NAMALWA (cell line): ENCODE data around the gene INTS6L.
A peak's percentile ranks its signal among the peaks of the same experiment; 100 is the strongest.

Experiments
- DNase-seq: peaks from one replicate; pipeline ENCODE4 v3.0.0-alpha.2; 2015; ENCODE audit warnings: low spot score

Gene INTS6L

GRCh38 chrX:135520553-135521404, at the start of gene INTS6L:
Gene INTS6L, plus strand, starts transcription at chrX:135520660. Its CDS starts 333 bp downstream, at chrX:135520993.
- peak; percentile 95 for DNase-seq

DNA sequence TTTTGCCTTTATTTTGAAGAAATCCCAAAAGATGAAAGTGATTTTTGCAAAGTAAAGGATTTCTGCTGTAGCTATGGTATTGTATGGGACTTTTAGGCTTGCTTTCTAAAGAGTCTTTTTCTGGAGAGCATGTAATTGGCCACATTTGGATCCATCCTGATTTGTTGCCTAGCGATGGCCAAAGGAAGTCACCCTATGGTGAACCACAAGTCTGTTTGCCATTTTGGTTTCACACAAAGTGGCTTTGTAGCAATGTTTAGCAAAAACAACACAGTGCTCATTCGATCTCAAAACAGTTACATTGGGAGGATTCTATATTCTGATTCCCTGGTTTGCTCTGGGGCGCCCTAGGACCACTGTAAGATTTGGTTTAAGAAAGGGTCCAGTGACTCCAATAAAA, 44.1 kb upstream of the INTS6L start:
- DNase-seq = no peak

- peak; percentile 42 for DNase-seq
Measured at GRCh38 chrX:135477576-135477975, 42.9 kb upstream of the INTS6L start.

DNA sequence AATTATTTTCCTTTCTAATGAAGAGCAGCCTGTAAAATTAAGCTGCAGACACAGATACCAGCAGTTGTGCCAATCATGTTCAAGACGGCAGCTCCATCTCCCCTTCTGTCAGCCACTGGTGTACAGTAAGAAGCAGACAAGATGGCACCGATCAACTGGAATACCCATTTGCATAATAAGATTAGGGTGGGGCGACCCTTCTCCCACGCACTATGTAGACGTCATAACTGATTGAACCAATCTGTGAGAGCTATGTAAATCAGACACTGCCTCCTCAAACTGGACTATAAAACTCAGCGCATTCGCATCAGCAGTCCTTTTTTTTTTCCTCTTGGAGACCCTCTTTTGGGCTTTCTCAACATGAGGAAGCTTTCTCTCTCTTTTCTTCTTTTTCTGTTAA, 40.4 kb upstream of the INTS6L start:
- no peak for DNase-seq

- DNase-seq = no peak
Measured at GRCh38 chrX:135481696-135482179, 38.7 kb upstream of the INTS6L start.

DNA sequence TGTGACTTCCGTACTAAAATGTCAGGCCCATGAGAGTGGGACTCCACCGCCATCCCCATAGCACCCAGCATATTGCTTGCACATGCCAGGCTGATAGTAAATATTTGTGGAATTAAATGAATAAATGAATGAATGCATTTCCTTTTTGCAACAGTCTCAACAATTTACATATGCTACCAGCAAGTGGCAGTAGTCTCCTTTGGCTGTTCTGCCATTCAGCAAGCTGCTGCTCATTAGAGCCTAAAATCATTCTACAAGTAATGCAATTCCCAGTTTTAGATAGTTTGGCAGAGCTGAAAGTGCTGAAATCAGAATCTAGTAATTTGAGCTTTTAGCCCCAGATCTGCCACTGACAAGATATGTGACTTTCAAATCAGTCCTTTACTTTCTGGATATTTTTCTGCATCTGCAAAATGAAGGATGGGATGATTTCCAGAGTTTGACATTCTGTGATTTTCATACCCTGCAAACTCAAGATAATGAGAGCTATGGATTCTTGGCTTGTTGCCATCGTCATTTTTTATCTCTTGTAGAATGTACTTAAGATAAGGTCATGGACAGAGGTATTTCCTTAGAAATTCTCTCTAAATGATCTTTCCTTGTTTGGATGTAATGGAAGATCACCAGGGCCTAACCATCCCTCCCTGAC, 35.7 kb upstream of the INTS6L start:
- peak; percentile 48 for DNase-seq

GRCh38 chrX:135489542-135489941, 30.9 kb upstream of the INTS6L start:
- no peak for DNase-seq

GRCh38 chrX:135490979-135491514, 29.4 kb upstream of the INTS6L start:
- no peak for DNase-seq

DNA sequence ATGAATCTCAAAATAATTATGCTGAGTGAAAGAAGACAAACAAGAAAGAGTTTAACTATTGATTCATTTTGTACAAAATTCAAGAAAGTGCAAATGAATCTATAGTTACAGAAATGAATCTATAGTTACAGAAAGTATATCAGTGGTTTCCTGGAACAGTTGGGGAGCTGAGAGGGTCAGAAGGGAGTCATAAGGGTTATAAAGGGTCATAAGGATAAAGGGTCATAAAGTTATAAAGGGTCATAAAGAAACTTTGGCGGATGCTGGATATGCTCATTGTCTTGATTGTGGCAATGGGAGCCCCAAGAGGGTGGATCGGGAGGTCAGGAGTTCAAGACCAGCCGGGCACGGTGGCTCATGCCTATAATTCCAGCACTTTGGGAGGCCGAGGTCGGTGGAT, 26.0 kb upstream of the INTS6L start:
- DNase-seq = no peak

DNA sequence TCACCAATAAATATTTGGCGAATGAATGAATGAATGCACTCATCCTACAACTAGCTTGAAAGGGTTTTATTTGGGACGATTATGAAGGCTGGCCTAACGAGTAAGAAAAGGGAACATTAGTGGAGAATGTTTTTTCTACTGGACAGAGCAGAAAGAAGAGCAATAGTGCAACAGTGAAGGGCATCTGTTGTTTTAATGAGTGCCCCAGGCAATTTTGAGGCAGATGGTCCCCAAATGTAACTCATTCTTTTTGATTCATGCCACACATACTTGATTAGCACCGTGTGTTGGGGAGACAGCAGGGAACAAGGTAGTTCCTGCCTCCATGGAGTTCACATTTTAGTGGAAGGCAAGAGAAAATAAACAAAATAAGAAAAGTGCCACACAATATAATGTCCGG, 22.7 kb upstream of the INTS6L start:
- no peak for DNase-seq

DNA sequence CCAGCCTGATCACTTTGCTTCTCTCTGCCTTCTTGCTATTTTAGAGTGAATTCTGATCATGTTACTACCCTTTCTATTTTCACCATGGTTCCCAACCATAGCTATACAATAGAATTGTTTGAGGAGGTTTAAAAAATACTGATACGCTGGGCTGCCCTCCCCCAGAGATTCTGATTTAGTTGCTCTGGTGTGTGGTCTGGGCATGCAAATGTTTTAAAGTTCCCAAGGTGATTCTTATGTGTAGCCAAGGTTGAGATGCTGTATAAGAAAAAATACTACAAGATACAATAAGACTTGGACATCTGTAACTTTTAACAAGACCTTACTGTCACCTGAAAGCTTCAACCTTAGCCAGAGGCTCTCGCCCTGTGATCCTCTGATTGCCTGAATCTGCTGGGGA, 22.2 kb upstream of the INTS6L start:
- no peak for DNase-seq

- no peak for DNase-seq
Measured at GRCh38 chrX:135505351-135505750, 15.1 kb upstream of the INTS6L start.

GRCh38 chrX:135509885-135510284, 10.6 kb upstream of the INTS6L start:
- DNase-seq = no peak

DNA sequence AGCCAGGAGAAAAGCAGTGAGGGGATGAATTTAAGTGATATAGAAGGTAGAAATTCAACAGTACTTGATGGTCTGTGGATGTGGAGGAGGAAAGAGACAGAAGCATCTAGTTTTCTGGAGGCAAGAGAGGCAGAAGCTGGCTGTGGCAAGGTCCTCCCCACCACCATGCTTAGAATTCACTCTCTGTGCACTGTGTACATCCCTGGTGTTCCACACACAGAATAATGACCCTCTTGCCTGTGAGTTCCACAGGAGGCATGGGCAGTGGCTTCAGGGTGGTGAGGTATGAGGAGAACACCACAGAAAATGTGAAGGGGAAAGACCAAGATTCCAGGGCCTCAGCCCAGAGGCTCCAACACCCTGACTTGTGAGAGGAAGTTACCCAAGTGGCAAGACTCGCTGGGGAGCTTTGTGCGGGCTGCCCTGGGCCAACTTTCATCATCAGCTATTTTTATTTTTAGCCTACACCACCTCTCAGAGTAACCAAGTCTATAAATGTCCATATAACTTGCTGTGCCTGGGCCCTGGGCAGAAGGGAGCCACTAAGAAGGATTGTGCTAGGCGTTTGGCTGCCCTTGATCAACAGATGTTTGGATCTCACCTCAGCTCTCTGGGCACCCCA, 7.8 kb upstream of the INTS6L start:
- DNase-seq = no peak

DNA sequence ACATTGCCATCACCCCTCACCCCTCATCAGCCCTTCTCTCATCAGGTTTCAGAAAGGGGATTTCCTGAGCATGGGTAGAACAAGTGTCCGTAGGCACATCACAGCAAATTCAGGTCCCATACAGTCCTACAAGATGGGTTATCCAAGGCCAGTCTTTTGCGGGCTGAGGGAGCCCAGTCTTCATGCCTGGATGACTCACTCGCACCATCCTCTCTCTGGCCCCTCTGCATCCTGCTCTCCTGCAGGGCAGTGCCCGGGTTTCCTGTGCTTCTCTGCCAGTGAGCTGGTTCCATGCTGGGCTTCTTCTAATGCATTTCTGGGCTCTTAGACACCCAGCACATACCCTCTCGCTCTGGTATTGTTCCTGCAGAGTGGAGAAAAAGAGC, 7.3 kb upstream of the INTS6L start:
- no peak for DNase-seq

DNA sequence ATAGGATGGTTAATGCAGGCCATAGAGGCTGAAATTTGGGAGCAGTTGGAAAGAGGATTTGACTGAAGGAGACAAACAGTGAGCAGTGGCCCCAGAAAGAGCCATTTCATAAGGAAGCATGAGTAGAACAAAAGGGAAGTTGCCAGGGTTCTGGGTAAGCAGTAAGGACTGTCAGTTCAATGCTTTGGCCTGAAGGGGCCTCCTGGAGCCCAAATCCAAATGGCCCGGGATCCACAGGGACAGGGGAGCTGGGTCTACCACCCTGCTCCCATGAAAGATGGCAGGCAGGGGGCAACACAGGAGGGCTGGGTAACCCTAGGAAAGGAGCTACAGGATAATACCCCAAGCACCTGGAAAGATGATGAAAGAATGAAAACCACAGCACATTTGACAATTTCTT, 4.1 kb upstream of the INTS6L start:
- peak; percentile 9 for DNase-seq

DNA sequence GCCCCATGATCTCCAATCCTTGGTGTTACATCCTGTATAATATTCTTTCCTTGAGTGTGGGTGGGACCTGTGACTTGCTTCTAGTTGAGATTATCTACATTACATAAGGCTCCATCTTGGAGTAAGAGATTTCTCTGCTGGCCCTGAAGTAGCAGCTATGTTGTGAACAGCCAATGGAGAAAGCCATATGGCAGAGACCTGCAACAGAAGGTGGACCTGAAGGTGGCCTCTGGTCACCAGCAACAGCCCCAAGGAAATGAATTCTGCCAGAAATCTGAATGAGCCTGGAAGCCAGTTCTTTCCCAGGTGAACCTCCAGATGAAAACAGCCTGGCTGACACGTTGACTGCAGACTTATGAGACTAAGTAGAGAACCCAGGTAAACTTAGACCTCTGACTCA, 2.3 kb upstream of the INTS6L start:
- no peak for DNase-seq

DNA sequence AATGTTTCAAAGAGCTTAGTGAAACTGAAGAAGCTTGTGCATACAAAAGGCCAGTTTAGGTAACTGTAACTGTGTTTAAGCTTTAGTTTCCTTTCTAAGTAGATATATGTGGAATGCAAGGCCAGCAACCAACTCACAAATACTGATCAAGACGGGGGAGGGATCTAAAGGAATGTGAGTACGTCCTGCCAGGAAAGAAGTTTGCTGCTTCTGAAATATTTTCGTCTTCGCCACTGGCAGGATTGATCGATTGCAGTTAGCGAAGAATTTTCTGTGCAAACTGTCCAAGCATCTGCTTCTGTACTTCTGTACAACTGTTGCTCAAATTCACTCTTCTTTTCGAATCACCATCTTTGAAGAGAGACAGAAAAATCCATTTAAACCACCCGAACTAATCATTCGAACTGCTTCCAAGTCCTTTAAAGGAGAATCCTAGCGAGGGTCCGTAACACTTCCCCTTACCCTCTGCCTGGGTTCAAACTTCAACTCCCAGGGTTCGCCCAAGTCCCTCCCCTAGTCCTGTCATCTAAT, 373 bp upstream of the INTS6L start:
- no peak for DNase-seq

GRCh38 chrX:135521405-135522131, 1.1 kb downstream of the INTS6L start:
- DNase-seq = peak; percentile 85

- no peak for DNase-seq
Measured at GRCh38 chrX:135522132-135522530, 1.7 kb downstream of the INTS6L start.

GRCh38 chrX:135522878-135523693, 2.6 kb downstream of the INTS6L start:
- DNase-seq = no peak
